Measurements from ENCODE around the gene XIRP1.

XIRP1 gene

GRCh38 chr3:39135170-39135805 is 57.1 kb downstream of the XIRP1 start:
- in situ Hi-C loops (cut with MboI; ENCODE audit: low sequenced_read_pairs): no loop called here

- in situ Hi-C loops (cut with MboI; ENCODE audit: low sequenced_read_pairs): no loop called here
Measured at GRCh38 chr3:39134305-39134704, 58.1 kb downstream of the XIRP1 start.

GRCh38 chr3:39133822-39134221 is 58.6 kb downstream of the XIRP1 start:
- in situ Hi-C loops (cut with MboI; ENCODE audit: low sequenced_read_pairs): no loop called here

All from HL-60/S4 treated with retinoic acid at 250 ng/mL for 4 days and 3 days (cell line).